ENCODE data around the gene ATP2A3. TPM values are rescaled to one million over a fixed set of nuclear protein-coding genes. Genes with fewer than 3 reads are reported as not detected.

Gene ATP2A3
- total RNA-seq, 1 experiment from 2014 or later: 13.3 TPM

DNA sequence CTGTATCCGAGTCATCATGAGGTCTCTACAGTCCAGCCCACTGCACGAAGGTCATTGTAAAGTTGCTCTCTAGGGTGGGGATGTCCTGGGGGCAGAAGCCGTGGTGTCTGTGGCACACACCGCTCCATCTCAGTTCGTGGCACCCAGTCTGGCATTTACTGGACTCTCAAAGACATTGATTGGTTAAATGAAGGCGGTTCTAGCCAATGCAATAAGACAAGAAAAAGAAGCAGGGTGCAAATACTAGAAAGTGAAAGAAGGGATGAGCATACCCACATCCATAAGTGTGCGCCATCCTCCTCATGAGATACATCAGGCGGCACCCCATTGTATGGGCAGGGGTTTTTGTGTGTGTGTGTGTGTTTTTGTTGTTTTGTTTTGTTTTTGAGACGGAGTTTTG, 10.7 kb upstream of the ATP2A3 start:
- Histone ChIP-seq H2AK5ac (ENCODE audit: insufficient read length, low read length) (no peak overlapping the region), H3K23me2 (ENCODE audit: insufficient read length, low read depth, low read length, poor library complexity, severe bottlenecking) (no peaks in the 10 kb centered on the region), H2BK5ac (ENCODE audit: insufficient read length, low read length) (no peak overlapping the region), H3K27ac (ENCODE audit: insufficient read length, low read depth, low read length) (no peak overlapping the region), H2BK20ac (ENCODE audit: low read depth, low read length, poor library complexity, severe bottlenecking) (no peak overlapping the region), H3K18ac (ENCODE audit: insufficient read length, low read depth, low read length) (no peak overlapping the region), H4K91ac (ENCODE audit: insufficient read length, low read depth, low read length) (no peak overlapping the region), H2AFZ (ENCODE audit: low read length) (no peak overlapping the region), H3K56ac (ENCODE audit: insufficient read length, low read depth, low read length) (no peak overlapping the region), H3K14ac (ENCODE audit: insufficient read depth, low read length) (no peak overlapping the region), H4K8ac (replicated peaks; ENCODE audit: insufficient read length, low read depth, low read length) (no peak overlapping the region), H4K5ac (ENCODE audit: insufficient read length, low read depth, low read length) (no peak overlapping the region), H3K4me1 (ENCODE audit: insufficient read depth, low read length) (no peaks in the 10 kb centered on the region; the same call in 1 of the 2 replicates), H3K79me1 (ENCODE audit: insufficient read depth, low read depth, low read length, poor library complexity, severe bottlenecking) (no peaks in the 10 kb centered on the region), H2BK12ac (ENCODE audit: insufficient read length, low read depth, low read length) (no peak overlapping the region), H3K4ac (ENCODE audit: low read depth, low read length) (no peak overlapping the region), H3K27me3 (ENCODE audit: insufficient read depth, low read length) (no peaks in the 10 kb centered on the region), H2BK120ac (ENCODE audit: low read depth, low read length, poor library complexity, severe bottlenecking) (no peak overlapping the region), H3K4me2 (ENCODE audit: insufficient read depth, insufficient read length, low read length) (no peak overlapping the region), H4K20me1 (ENCODE audit: control insufficient read depth, insufficient read depth, insufficient read length) (no peaks in the 10 kb centered on the region), H2BK15ac (ENCODE audit: low read depth, low read length) (no peak overlapping the region), H3K79me2 (ENCODE audit: insufficient read depth, low read length) (no peaks in the 10 kb centered on the region), H3K9me3 (ENCODE audit: control insufficient read depth, low read depth, low read length) (no peaks in the 10 kb centered on the region), H3T11ph (ENCODE audit: low read length) (no peak overlapping the region), H3K9ac (ENCODE audit: extremely low read depth, insufficient read length, low read length) (no peak overlapping the region), H3K23ac (ENCODE audit: insufficient read length, low read depth, low read length) (no peak overlapping the region)
- Mint-ChIP-seq H3K4me1 (peaks cover 14 to 31% of the 10 kb centered on the region in 2 experiments; a peak in 3 of 4 replicates), H3K27ac (no peak overlapping the region), H3K4me3 (no peak overlapping the region; a peak in 1 of 5 replicates), H3K36me3 (ENCODE audit: insufficient read depth in 1 of 3, low read depth in 3 of 3) (peaks cover 2 to 9% (median 5%) of the 10 kb centered on the region in 3 experiments; a peak in 6 of 7 replicates), H3K9me3 (peaks cover 8 to 15% of the 10 kb centered on the region in 2 experiments), H3K27me3 (ENCODE audit: low read depth) (peaks cover 2% of the 10 kb centered on the region; the same call in 1 of the 2 replicates)
- no peak for DNase-seq
- no peak for TF ChIP-seq CTCF (conservative IDR thresholded peaks at IDR 0.05)
- WGBS (ENCODE audit: extremely low coverage, insufficient read length, low lambda C conversion rate): no CpG with 5 or more reads among the region's 9 CpGs

All from H9 (cell line).